Measurements from ENCODE around the gene LRBA. TPM values are rescaled to one million over a fixed set of nuclear protein-coding genes. Genes with fewer than 3 reads are reported as not detected.

LRBA gene
- total RNA-seq, 2 donors from 2014 or later, result 50.1 to 59.9 TPM

DNA sequence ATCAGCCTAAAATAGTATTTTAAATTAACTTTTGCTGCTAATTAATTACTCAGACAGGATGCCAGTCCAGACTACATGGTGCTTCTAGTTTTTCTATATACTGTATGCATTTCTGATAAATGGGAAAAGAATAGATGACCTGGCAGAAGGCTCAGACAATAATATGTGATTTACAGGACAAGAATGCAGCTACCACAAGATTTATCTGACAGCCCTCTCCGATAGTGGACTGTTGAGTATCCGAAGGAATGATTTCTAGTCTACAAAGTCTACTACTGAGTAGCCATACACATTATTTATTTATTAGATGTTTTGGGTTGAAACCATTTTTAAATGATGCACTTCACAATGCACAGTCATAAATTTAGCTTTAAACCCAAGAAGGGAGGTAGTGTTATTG lies 220.4 kb downstream of the LRBA start:
- DNase-seq, result no peak
- H3K36me3 ChIP-seq (replicated peaks in 1 of 2; ENCODE audit: insufficient read depth in 1 of 2, low read depth in 2 of 2), result no peaks in the 10 kb centered on the region
- intact Hi-C loops (cut with DNase I), result no loop called here
- TF ChIP-seq, protein P1, sequence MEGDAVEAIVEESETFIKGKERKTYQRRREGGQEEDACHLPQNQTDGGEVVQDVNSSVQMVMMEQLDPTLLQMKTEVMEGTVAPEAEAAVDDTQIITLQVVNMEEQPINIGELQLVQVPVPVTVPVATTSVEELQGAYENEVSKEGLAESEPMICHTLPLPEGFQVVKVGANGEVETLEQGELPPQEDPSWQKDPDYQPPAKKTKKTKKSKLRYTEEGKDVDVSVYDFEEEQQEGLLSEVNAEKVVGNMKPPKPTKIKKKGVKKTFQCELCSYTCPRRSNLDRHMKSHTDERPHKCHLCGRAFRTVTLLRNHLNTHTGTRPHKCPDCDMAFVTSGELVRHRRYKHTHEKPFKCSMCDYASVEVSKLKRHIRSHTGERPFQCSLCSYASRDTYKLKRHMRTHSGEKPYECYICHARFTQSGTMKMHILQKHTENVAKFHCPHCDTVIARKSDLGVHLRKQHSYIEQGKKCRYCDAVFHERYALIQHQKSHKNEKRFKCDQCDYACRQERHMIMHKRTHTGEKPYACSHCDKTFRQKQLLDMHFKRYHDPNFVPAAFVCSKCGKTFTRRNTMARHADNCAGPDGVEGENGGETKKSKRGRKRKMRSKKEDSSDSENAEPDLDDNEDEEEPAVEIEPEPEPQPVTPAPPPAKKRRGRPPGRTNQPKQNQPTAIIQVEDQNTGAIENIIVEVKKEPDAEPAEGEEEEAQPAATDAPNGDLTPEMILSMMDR (IDR thresholded peaks at IDR 0.05), result no peak
- no peak for TF ChIP-seq POLR2A (IDR thresholded peaks at IDR 0.05)
- H3K27ac ChIP-seq, result no peak overlapping the region
- no peaks in the 10 kb centered on the region for H3K4me1 ChIP-seq
- H3K9me3 ChIP-seq, result no peaks in the 10 kb centered on the region
- H3K27me3 ChIP-seq, result no peaks in the 10 kb centered on the region
- 84 to 85% methylated on average over 2 of the region's 2 CpGs for WGBS, 2 donors
- no peak for ATAC-seq
- H3K4me3 ChIP-seq, result no peak overlapping the region

DNA sequence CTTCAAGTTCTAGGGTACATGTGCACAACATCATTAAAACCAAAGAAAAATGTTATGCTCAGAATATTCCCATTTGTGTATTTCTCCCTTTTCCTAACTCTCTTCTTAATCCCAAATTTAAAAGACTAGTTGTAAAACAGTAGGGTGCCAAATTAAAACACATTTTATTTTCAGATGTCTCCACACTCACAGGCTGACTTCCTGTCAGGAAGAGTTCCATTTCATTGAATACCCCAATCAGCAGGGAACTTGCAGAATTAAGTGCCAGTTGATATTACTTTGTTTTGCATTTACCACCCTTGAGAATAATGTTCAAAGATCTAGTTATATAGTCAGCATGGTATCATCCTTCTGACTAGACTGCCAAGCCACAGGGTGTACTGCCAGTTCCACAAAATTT lies 225.2 kb downstream of the LRBA start:
- Histone ChIP-seq H3K36me3 (replicated peaks in 1 of 2; ENCODE audit: insufficient read depth in 1 of 2, low read depth in 2 of 2) (no peaks in the 10 kb centered on the region), H3K27ac (no peak overlapping the region), H3K27me3 (no peaks in the 10 kb centered on the region), H3K4me3 (no peak overlapping the region), H3K9me3 (no peaks in the 10 kb centered on the region), H3K4me1 (no peaks in the 10 kb centered on the region)
- no peak for DNase-seq
- intact Hi-C loops (cut with DNase I), result no loop called here
- TF ChIP-seq, protein P1 (IDR thresholded peaks at IDR 0.05), result no peak
- no peak for TF ChIP-seq POLR2A (IDR thresholded peaks at IDR 0.05)
- no peak for ATAC-seq

DNA sequence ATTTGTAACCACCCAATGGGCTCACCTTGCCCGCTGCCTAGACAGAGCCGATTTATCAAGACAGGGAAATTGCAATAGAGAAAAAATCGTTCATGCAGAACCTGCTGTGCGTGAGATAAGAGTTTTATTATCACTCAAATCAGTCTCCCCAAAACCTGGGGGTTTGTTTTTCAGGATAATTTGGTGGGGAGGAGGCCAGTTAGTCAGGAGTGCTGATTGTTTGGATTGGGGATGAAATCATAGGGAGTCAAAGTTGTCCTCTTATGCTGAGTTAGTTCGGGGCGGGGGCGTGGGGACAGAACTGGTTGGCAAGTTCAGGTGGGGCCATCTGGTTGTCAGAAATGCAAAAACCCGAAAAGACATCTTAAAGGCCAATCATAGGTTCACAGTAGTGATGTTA lies 230.1 kb downstream of the LRBA start:
- Histone ChIP-seq H3K4me3 (no peak overlapping the region), H3K36me3 (replicated peaks in 1 of 2; ENCODE audit: insufficient read depth in 1 of 2, low read depth in 2 of 2) (no peaks in the 10 kb centered on the region), H3K9me3 (no peaks in the 10 kb centered on the region), H3K27ac (no peak overlapping the region), H3K27me3 (no peaks in the 10 kb centered on the region), H3K4me1 (peaks cover 15% of the 10 kb centered on the region)
- ATAC-seq, result no peak
- WGBS, 2 donors, result 81 to 83% methylated on average over 8 of the region's 8 CpGs
- no peak for DNase-seq
- TF ChIP-seq, protein P1 (IDR thresholded peaks at IDR 0.05), result no peak
- TF ChIP-seq POLR2A (IDR thresholded peaks at IDR 0.05), result no peak
- intact Hi-C loops (cut with DNase I), result no loop called here

DNA sequence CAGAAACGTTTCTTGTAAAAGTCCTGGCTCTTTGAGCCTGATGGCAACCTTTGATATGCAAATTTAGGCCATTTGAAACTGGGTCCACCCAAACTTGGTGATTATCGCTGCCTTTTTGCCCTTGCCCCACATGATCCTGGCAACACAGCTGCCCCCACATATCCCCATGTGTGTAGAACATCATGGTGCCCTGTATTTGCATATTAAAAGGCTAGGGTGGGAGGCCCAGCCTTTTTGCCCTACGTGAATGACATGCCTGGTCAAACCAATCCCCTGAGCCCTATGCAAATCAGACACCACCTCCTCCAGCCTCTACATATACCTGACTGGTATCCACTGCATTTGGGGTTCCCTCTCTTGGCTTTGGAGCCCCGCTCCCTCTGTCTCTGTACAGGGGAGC lies 230.8 kb downstream of the LRBA start:
- no peaks in the 10 kb centered on the region for H3K27me3 ChIP-seq
- H3K36me3 ChIP-seq (replicated peaks in 1 of 2; ENCODE audit: insufficient read depth in 1 of 2, low read depth in 2 of 2), result no peaks in the 10 kb centered on the region
- TF ChIP-seq, protein P1 (IDR thresholded peaks at IDR 0.05), result no peak
- no peak for TF ChIP-seq POLR2A (IDR thresholded peaks at IDR 0.05)
- intact Hi-C loops (cut with DNase I), result no loop called here
- H3K4me1 ChIP-seq, result peaks cover 15% of the 10 kb centered on the region
- H3K4me3 ChIP-seq, result no peak overlapping the region
- H3K9me3 ChIP-seq, result no peaks in the 10 kb centered on the region
- ATAC-seq (no peak), DNase-seq (no peak)
- WGBS, 2 donors, result 77 to 79% methylated on average over 4 of the region's 4 CpGs
- H3K27ac ChIP-seq, result no peak overlapping the region

DNA sequence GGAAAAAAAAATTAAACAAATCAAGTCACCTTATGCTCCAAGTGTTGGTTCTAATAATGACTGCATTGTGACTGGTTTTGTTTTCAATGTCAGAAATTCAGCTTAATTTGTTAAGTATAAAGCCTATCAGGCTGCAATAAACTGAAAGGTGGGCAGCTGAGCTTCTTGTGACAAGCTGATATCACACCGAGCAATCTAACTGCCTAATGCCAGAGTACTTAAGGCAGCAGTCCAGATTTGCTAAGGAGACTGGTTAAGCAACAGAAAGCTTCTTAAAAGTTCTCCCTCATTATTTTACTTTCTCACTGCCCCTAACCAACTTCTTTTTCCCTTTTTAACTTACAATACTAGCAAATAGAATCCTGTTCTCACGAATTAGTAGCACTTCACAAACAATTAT lies 232.2 kb downstream of the LRBA start:
- Histone ChIP-seq H3K4me3 (no peak overlapping the region), H3K9me3 (no peaks in the 10 kb centered on the region), H3K27me3 (no peaks in the 10 kb centered on the region), H3K27ac (no peak overlapping the region), H3K4me1 (peaks cover 19% of the 10 kb centered on the region), H3K36me3 (replicated peaks in 1 of 2; ENCODE audit: insufficient read depth in 1 of 2, low read depth in 2 of 2) (no peaks in the 10 kb centered on the region)
- ATAC-seq, result no peak
- intact Hi-C loops (cut with DNase I), result no loop called here
- TF ChIP-seq, protein P1 (IDR thresholded peaks at IDR 0.05), result no peak
- no peak for TF ChIP-seq POLR2A (IDR thresholded peaks at IDR 0.05)
- no peak for DNase-seq
- WGBS, 2 donors, result 61 to 62% methylated on average over 2 of the region's 2 CpGs

Data from body of pancreas (tissue), 4 donors.